ENCODE data around the gene IDI2. TPM values are rescaled to one million over a fixed set of nuclear protein-coding genes. Genes with fewer than 3 reads are reported as not detected.
"Not testable (repeated sequence)": the region's sequence is repeated elsewhere in the genome, so short reads cannot be mapped to it uniquely, and the experiment has no call there.

IDI2 gene
- total RNA-seq, 2 donors from 2014 or later, result not detected

- peaks cover 28% of the 10 kb centered on the region for H3K36me3 ChIP-seq
- H3K9me3 ChIP-seq, result no peaks in the 10 kb centered on the region
- no peaks in the 10 kb centered on the region for H3K27me3 ChIP-seq (replicated peaks; ENCODE audit: insufficient read depth)
- DNase-seq (ENCODE audit: low spot score) (no peak), ATAC-seq (ENCODE audit: insufficient number of reproducible peaks, low FRiP score, low read depth) (no peak)
- TF ChIP-seq CTCF (IDR thresholded peaks at IDR 0.05), result no peak
- H3K4me1 ChIP-seq (ENCODE audit: control insufficient read depth in 1 of 2, low read depth in 2 of 2), result no peaks in the 10 kb centered on the region
- H3K4me3 ChIP-seq, result no peak overlapping the region
- H3K27ac ChIP-seq, result no peak overlapping the region
Measured at GRCh38 chr10:1020460-1020859, 5.2 kb downstream of the IDI2 start.

DNA sequence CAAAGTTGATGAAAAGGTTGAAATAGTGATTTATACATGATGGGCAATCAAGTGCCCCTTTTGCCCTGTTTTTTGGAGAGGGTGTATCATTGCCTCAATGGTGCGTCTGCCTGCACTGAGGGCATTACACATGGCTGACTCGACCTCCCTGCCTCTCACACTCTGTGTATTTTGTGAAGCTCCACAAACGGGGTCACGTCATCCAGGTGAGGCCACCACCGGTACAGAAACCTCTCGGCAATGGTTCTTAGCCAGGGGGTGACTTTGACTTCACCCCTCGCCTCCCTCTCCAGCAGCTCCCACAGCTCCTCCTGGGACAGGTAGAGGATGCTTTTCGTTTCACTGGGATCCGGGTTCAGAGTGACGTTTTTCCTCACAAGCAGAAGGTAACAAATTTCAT is 6.3 kb downstream of the IDI2 start:
- no peak overlapping the region for H3K27ac ChIP-seq
- ATAC-seq (ENCODE audit: insufficient number of reproducible peaks, low FRiP score, low read depth) (no peak), DNase-seq (ENCODE audit: low spot score) (no peak)
- no peak overlapping the region for H3K4me3 ChIP-seq
- H3K27me3 ChIP-seq (replicated peaks; ENCODE audit: insufficient read depth), result no peaks in the 10 kb centered on the region
- peaks cover 29% of the 10 kb centered on the region for H3K36me3 ChIP-seq
- TF ChIP-seq CTCF (IDR thresholded peaks at IDR 0.05), result no peak
- H3K9me3 ChIP-seq, result no peaks in the 10 kb centered on the region
- no peaks in the 10 kb centered on the region for H3K4me1 ChIP-seq (ENCODE audit: control insufficient read depth in 1 of 2, low read depth in 2 of 2)

- TF ChIP-seq CTCF (IDR thresholded peaks at IDR 0.05), result no peak
- DNase-seq (ENCODE audit: low spot score), result no peak
- no peak overlapping the region for H3K27ac ChIP-seq
- no peaks in the 10 kb centered on the region for H3K9me3 ChIP-seq
- H3K4me1 ChIP-seq (ENCODE audit: control insufficient read depth in 1 of 2, low read depth in 2 of 2), result no peaks in the 10 kb centered on the region
- H3K27me3 ChIP-seq (replicated peaks; ENCODE audit: insufficient read depth), result no peaks in the 10 kb centered on the region
- no peak for ATAC-seq (ENCODE audit: insufficient number of reproducible peaks, low FRiP score, low read depth)
- peaks cover 66% of the 10 kb centered on the region for H3K36me3 ChIP-seq
- no peak overlapping the region for H3K4me3 ChIP-seq
Measured at GRCh38 chr10:1015688-1016087, 10.0 kb downstream of the IDI2 start.

DNA sequence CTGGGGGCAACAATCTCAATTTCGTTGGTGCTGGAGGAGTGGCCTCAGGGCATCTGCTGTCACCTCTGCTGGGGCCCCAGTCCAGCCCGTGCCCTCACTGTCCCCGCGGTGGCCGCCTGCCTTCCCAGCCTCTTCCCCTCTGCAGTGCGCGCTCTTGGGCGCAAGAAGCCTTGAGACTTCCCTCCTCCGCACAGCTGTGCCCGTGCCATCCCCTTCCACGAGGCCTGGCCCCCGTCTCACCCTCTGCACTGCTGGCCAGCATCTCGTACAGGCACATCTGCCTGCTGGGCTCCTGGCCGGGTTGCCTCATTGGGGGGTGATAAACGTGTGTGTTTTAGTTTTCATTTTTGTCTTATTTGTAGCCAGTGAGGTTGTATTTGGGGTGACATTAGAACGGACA is 14.0 kb downstream of the IDI2 start:
- Histone ChIP-seq H3K4me1 (ENCODE audit: control insufficient read depth in 1 of 2, low read depth in 2 of 2) (no peaks in the 10 kb centered on the region), H3K9me3 (no peaks in the 10 kb centered on the region), H3K27me3 (replicated peaks; ENCODE audit: insufficient read depth) (no peaks in the 10 kb centered on the region), H3K27ac (no peak overlapping the region), H3K4me3 (no peak overlapping the region), H3K36me3 (peaks cover 71% of the 10 kb centered on the region)
- ATAC-seq (ENCODE audit: insufficient number of reproducible peaks, low FRiP score, low read depth) (no peak), DNase-seq (ENCODE audit: low spot score) (no peak)
- TF ChIP-seq CTCF (IDR thresholded peaks at IDR 0.05), result no peak

DNA sequence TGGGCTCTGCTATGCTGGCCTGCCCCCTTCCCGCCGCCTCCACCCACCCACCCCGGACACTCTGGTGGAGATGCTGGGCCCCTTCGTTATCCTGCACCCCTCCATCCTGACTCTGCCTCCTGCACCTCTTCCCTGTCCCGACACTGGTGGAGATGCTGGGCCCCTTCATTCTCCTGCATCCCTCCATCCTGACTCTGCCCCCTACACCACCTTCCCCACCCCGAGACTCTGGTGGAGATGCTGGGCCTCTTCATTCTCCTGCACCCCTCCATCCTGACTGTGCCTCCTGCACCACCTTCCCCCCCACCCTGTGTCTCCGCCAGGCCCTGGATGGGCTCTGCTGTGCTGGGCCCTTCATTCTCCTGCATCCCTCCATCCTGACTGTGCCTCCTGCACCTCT is 15.0 kb downstream of the IDI2 start:
- H3K27ac ChIP-seq, result no peak overlapping the region
- no peak for TF ChIP-seq CTCF (IDR thresholded peaks at IDR 0.05)
- no peaks in the 10 kb centered on the region for H3K9me3 ChIP-seq
- H3K36me3 ChIP-seq, result peaks cover 74% of the 10 kb centered on the region
- no peak for ATAC-seq (ENCODE audit: insufficient number of reproducible peaks, low FRiP score, low read depth)
- no peaks in the 10 kb centered on the region for H3K27me3 ChIP-seq (replicated peaks; ENCODE audit: insufficient read depth)
- no peak for DNase-seq (ENCODE audit: low spot score)
- H3K4me1 ChIP-seq (ENCODE audit: control insufficient read depth in 1 of 2, low read depth in 2 of 2), result no peaks in the 10 kb centered on the region
- no peak overlapping the region for H3K4me3 ChIP-seq

GRCh38 chr10:1009947-1010346 is 15.7 kb downstream of the IDI2 start:
- H3K27me3 ChIP-seq (replicated peaks; ENCODE audit: insufficient read depth); H3K9me3 ChIP-seq; DNase-seq (ENCODE audit: low spot score); H3K4me1 ChIP-seq (ENCODE audit: control insufficient read depth in 1 of 2, low read depth in 2 of 2); H3K4me3 ChIP-seq; H3K27ac ChIP-seq; ATAC-seq (ENCODE audit: insufficient number of reproducible peaks, low FRiP score, low read depth): not testable (repeated sequence)
- peaks cover 78% of the 10 kb centered on the region for H3K36me3 ChIP-seq
